Mesenchymal stem cell (in vitro differentiated cells and primary cell): ENCODE measurements around the gene NT5C2.

ENCODE experiments used
- DNase-seq: peaks from one replicate; pipeline ENCODE4 v3.0.0-alpha.2; 2013
- H2AFZ ChIP-seq: one replicate; pipeline ENCODE4 v1.6.1; 2013; ENCODE audit warnings: low read depth, mild to moderate bottlenecking, control low read depth, inconsistent platforms, low read length, moderate library complexity
- H2AK5ac ChIP-seq: 2 replicates; pipeline ENCODE4 v1.6.1; 2013; ENCODE audit warnings: low read length, moderate library complexity, mild to moderate bottlenecking, inconsistent platforms; ENCODE audit not compliant: severe bottlenecking
- H2BK120ac ChIP-seq: one replicate; pipeline ENCODE4 v1.6.1; 2013; ENCODE audit warnings: low read depth, mild to moderate bottlenecking, inconsistent platforms, low read length, moderate library complexity
- H2BK12ac ChIP-seq, 2 experiments: one replicate each; pipeline ENCODE4 v1.6.1; 2013; ENCODE audit warnings: inconsistent platforms in 2 of 2, low read length in 2 of 2, mild to moderate bottlenecking in 2 of 2, moderate library complexity in 2 of 2, control low read depth in 1 of 2
- H2BK15ac ChIP-seq: one replicate; pipeline ENCODE4 v1.6.1; 2013; ENCODE audit warnings: mild to moderate bottlenecking, low read depth, inconsistent platforms; ENCODE audit not compliant: poor library complexity, severe bottlenecking
- H2BK5ac ChIP-seq: 2 replicates; pipeline ENCODE4 v1.6.1; 2013; ENCODE audit warnings: low read depth, mild to moderate bottlenecking, low read length, control low read depth, inconsistent platforms; ENCODE audit not compliant: poor library complexity, severe bottlenecking
- H3K14ac ChIP-seq, 2 experiments: one replicate each; pipeline ENCODE4 v1.6.1; 2013; ENCODE audit warnings: inconsistent platforms in 2 of 2, low read length in 2 of 2, control low read depth in 1 of 2, mild to moderate bottlenecking in 1 of 2, moderate library complexity in 1 of 2
- H3K18ac ChIP-seq, 2 experiments: one replicate each; pipeline ENCODE4 v1.6.1; 2013; ENCODE audit warnings: inconsistent platforms in 2 of 2, low read length in 2 of 2, control low read depth in 1 of 2, low read depth in 1 of 2, mild to moderate bottlenecking in 1 of 2
- H3K23ac ChIP-seq, 2 experiments: one replicate each; pipeline ENCODE4 v1.6.1; 2013; ENCODE audit warnings: inconsistent platforms in 2 of 2, low read length in 2 of 2, mild to moderate bottlenecking in 2 of 2, moderate library complexity in 2 of 2, control low read depth in 1 of 2
- H3K27ac ChIP-seq: 2 replicates; pipeline ENCODE4 v1.5.1; 2013; ENCODE audit warnings: mild to moderate bottlenecking, moderate library complexity, low read length, control low read depth, inconsistent platforms; ENCODE audit not compliant: poor library complexity, severe bottlenecking
- H3K27me3 ChIP-seq, 2 experiments: 2 replicates each; pipeline versions ENCODE4 v1.6.1 to v1.7.0; 2013; ENCODE audit warnings: low read length in 2 of 2, mild to moderate bottlenecking in 2 of 2, moderate library complexity in 2 of 2, control low read depth in 1 of 2, inconsistent platforms in 1 of 2; ENCODE audit not compliant: control insufficient read depth in 1 of 2, insufficient read depth in 1 of 2
- H3K36me3 ChIP-seq, 2 experiments: 2 replicates each; pipeline versions ENCODE4 v1.6.1 to v1.7.0; 2013; ENCODE audit warnings: low read length in 2 of 2, control low read depth in 1 of 2, inconsistent platforms in 1 of 2, low read depth in 1 of 2, mild to moderate bottlenecking in 1 of 2; ENCODE audit not compliant: insufficient read depth in 2 of 2, control insufficient read depth in 1 of 2
- H3K4ac ChIP-seq, 2 experiments: one replicate each; pipeline ENCODE4 v1.6.1; 2013; ENCODE audit warnings: inconsistent platforms in 2 of 2, low read length in 2 of 2, mild to moderate bottlenecking in 2 of 2, moderate library complexity in 2 of 2, control low read depth in 1 of 2, low read depth in 1 of 2
- H3K4me1 ChIP-seq: 2 replicates; pipeline ENCODE4 v1.6.1; 2013; ENCODE audit warnings: low read depth, low read length, control low read depth; ENCODE audit not compliant: control insufficient read depth, insufficient read depth
- H3K4me2 ChIP-seq: 2 replicates; pipeline ENCODE4 v1.6.1; 2013; ENCODE audit warnings: low read length, mild to moderate bottlenecking, inconsistent platforms; ENCODE audit not compliant: poor library complexity, severe bottlenecking
- H3K4me3 ChIP-seq, 2 experiments: 2 replicates each; pipeline versions ENCODE4 v1.5.1 to v1.7.0; 2013; ENCODE audit warnings: low read length in 2 of 2, mild to moderate bottlenecking in 2 of 2, control low read depth in 1 of 2, low read depth in 1 of 2; ENCODE audit not compliant: insufficient read depth in 1 of 2
- H3K79me1 ChIP-seq: replicated peaks from 2 replicates; pipeline ENCODE4 v1.6.1; 2013; ENCODE audit warnings: mild to moderate bottlenecking, control low read depth, low read length, inconsistent platforms; ENCODE audit not compliant: poor library complexity, severe bottlenecking
- H3K9ac ChIP-seq: 2 replicates; pipeline ENCODE4 v1.7.0; 2013; ENCODE audit warnings: mild to moderate bottlenecking, low read length, moderate library complexity
- H3K9me3 ChIP-seq: 2 replicates; pipeline ENCODE4 v1.7.0; 2013; ENCODE audit warnings: mild to moderate bottlenecking, low read length; ENCODE audit not compliant: control insufficient read depth
- H4K8ac ChIP-seq: one replicate; pipeline ENCODE4 v1.6.1; 2013; ENCODE audit warnings: inconsistent platforms, mild to moderate bottlenecking, low read length, moderate library complexity
- H4K91ac ChIP-seq: one replicate; pipeline ENCODE4 v1.6.1; 2013; ENCODE audit warnings: mild to moderate bottlenecking, low read length, inconsistent platforms
- WGBS: methylation state at CpG from one replicate; pipeline ENCODE4 v1.1.7; 2013; ENCODE audit warnings: mixed read lengths; 5-methylcytosine and 5-hydroxymethylcytosine counted together

Gene NT5C2

GRCh38 chr10:103086799-103087198, 106.3 kb downstream of the NT5C2 start:
- Histone ChIP-seq H3K4me1 (no peaks in the 10 kb centered on the region), H3K79me1 (peaks cover 10% of the 10 kb centered on the region), H2BK5ac (no peak overlapping the region), H3K9me3 (no peaks in the 10 kb centered on the region), H3K4me3 (no peak overlapping the region), H3K27me3 (no peaks in the 10 kb centered on the region), H2BK120ac (no peak overlapping the region), H3K27ac (no peak overlapping the region), H3K4me2 (no peak overlapping the region), H2BK15ac (no peak overlapping the region), H3K14ac (no peak overlapping the region), H3K4ac (no peak overlapping the region), H4K8ac (no peak overlapping the region), H2BK12ac (no peak overlapping the region), H3K36me3 (peaks cover 42 to 97% of the 10 kb centered on the region in 2 experiments), H3K9ac (no peak overlapping the region), H3K18ac (no peak overlapping the region), H2AFZ (no peak overlapping the region), H3K23ac (no peak overlapping the region), H2AK5ac (no peak overlapping the region), H4K91ac (no peak overlapping the region)
- DNase-seq = no peak
- no CpG with 5 or more reads among the region's 2 CpGs for WGBS

- H3K27ac ChIP-seq = no peak overlapping the region
- peak; percentile 30 for DNase-seq
- H2AK5ac ChIP-seq = no peak overlapping the region
- H2BK120ac ChIP-seq = no peak overlapping the region
- H3K14ac ChIP-seq = no peak overlapping the region
- H3K4me1 ChIP-seq = no peaks in the 10 kb centered on the region
- no peak overlapping the region for H3K9ac ChIP-seq
- no peak overlapping the region for H3K4me2 ChIP-seq
- H3K79me1 ChIP-seq = peaks cover 10% of the 10 kb centered on the region
- no peak overlapping the region for H3K18ac ChIP-seq
- H2BK12ac ChIP-seq = no peak overlapping the region
- peaks cover 40 to 94% of the 10 kb centered on the region in 2 experiments for H3K36me3 ChIP-seq
- no peak overlapping the region for H2AFZ ChIP-seq
- no peak overlapping the region for H4K8ac ChIP-seq
- H4K91ac ChIP-seq = no peak overlapping the region
- H3K23ac ChIP-seq = no peak overlapping the region
- 100% methylated on average over 1 of the region's 2 CpGs for WGBS
- no peaks in the 10 kb centered on the region for H3K9me3 ChIP-seq
- H3K27me3 ChIP-seq = no peaks in the 10 kb centered on the region
- H2BK15ac ChIP-seq = no peak overlapping the region
- no peak overlapping the region for H2BK5ac ChIP-seq
- H3K4me3 ChIP-seq = no peak overlapping the region
- H3K4ac ChIP-seq = no peak overlapping the region
Observed at GRCh38 chr10:103086261-103086660, 106.8 kb downstream of the NT5C2 start.

DNA sequence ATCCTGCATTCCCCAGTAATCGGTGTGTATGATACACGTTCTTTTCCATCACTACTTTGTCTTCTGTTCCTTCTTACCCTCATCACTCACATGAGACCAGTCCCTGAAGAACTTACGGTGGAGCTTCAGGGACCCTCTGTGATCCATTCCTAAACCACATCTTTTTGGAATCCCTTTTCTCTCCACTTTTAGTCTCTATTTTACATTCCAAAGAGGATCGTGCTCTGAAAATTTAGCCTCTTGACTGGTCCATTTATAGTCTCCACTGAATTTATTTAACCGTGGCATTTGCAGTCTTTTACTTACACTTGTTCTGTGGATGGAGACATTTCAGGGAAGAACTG, 109.1 kb downstream of the NT5C2 start:
- Histone ChIP-seq H2BK12ac (no peak overlapping the region), H4K8ac (no peak overlapping the region), H3K9me3 (no peaks in the 10 kb centered on the region), H3K36me3 (peaks cover 27 to 71% of the 10 kb centered on the region in 2 experiments), H3K27ac (no peak overlapping the region), H3K18ac (peak overlapping the region in 1 of 2 experiments; percentile 19), H3K4me2 (no peak overlapping the region), H3K14ac (no peak overlapping the region), H3K4me1 (peaks cover 3% of the 10 kb centered on the region), H2BK5ac (no peak overlapping the region), H3K9ac (no peak overlapping the region), H3K79me1 (peaks cover 4% of the 10 kb centered on the region), H3K23ac (no peak overlapping the region), H3K4me3 (no peak overlapping the region), H2BK15ac (no peak overlapping the region), H2BK120ac (no peak overlapping the region), H3K27me3 (no peaks in the 10 kb centered on the region), H4K91ac (no peak overlapping the region), H3K4ac (no peak overlapping the region), H2AFZ (no peak overlapping the region), H2AK5ac (no peak overlapping the region)
- no peak for DNase-seq
- WGBS = 94% methylated on average over 4 of the region's 5 CpGs

- Histone ChIP-seq H3K4me2 (no peak overlapping the region), H3K9me3 (no peaks in the 10 kb centered on the region), H4K8ac (no peak overlapping the region), H3K9ac (no peak overlapping the region), H3K4me3 (no peak overlapping the region), H3K14ac (no peak overlapping the region), H2BK12ac (no peak overlapping the region), H3K79me1 (peaks cover 4% of the 10 kb centered on the region), H4K91ac (no peak overlapping the region), H2AK5ac (no peak overlapping the region), H3K18ac (no peak overlapping the region), H2BK5ac (no peak overlapping the region), H2AFZ (no peak overlapping the region), H3K27ac (no peak overlapping the region), H3K4ac (no peak overlapping the region), H3K23ac (no peak overlapping the region), H3K36me3 (peaks cover 27 to 70% of the 10 kb centered on the region in 2 experiments), H3K4me1 (peaks cover 3% of the 10 kb centered on the region), H3K27me3 (no peaks in the 10 kb centered on the region), H2BK15ac (no peak overlapping the region), H2BK120ac (no peak overlapping the region)
- WGBS = 97% methylated on average over 7 of the region's 7 CpGs
- DNase-seq = no peak
Observed at GRCh38 chr10:103083266-103083976, 109.7 kb downstream of the NT5C2 start.
